Caco-2 (cell line): Measurements from ENCODE around the gene CSRP1. TPM values are rescaled to one million over a fixed set of nuclear protein-coding genes. Genes with fewer than 3 reads are reported as not detected.
A peak's percentile ranks its signal among the peaks of the same experiment; 100 is the strongest.
"Not testable (repeated sequence)": the region's sequence is repeated elsewhere in the genome, so short reads cannot be mapped to it uniquely, and the experiment has no call there.

ENCODE experiments used
- BruUV-seq: library from RNA; stranded (reverse); fragments of 400-500 nt; replicated peaks from 2 replicates; lab custom pipeline; 2021; lab: Mats Ljungman, UMichigan
- CTCF ChIA-PET: fragments of 300-600 bp; sonication (Branson Sonifier 250); formaldehyde crosslinking; loops from one replicate; lab custom pipeline; 2022; ENCODE audit warnings: antibody characterized with exemption; lab: Charles Lee
- POLR2A ChIA-PET: fragments of 300-600 bp; sonication (Branson Sonifier 250); formaldehyde crosslinking; loops from one replicate; lab custom pipeline; 2022; ENCODE audit warnings: antibody characterized with exemption; lab: Charles Lee
- DNase-seq, 2 experiments: peaks; one replicate each; pipeline versions ENCODE4 v3.0.0 to v3.0.0-alpha.2; 2020 to 2022
- H3K27me3 ChIP-seq: replicated peaks from 2 replicates; pipeline ENCODE4 v1.6.0; 2011; ENCODE audit warnings: low read length; ENCODE audit not compliant: control insufficient read depth, insufficient read depth
- H3K36me3 ChIP-seq: 2 replicates; pipeline ENCODE4 v1.5.1; 2011; ENCODE audit warnings: low read length; ENCODE audit not compliant: control insufficient read depth, insufficient read depth
- H3K4me1 ChIP-seq: fragments of 250-450 bp; sonication (Bioruptor Pico); 2 replicates; pipeline ENCODE4 v1.5.1; 2020; ENCODE audit warnings: mild to moderate bottlenecking
- H3K4me3 ChIP-seq: 2 replicates; pipeline ENCODE4 v1.5.1; 2011; ENCODE audit warnings: low read depth, mild to moderate bottlenecking, control low read depth, low read length
- H3K9me3 ChIP-seq: fragments of 250-450 bp; sonication (Bioruptor Pico); 2 replicates; pipeline ENCODE4 v1.5.1; 2020; ENCODE audit warnings: mild to moderate bottlenecking, moderate library complexity
- H3K27ac Mint-ChIP-seq: one replicate; pipeline ENCODE4 v1.8.0; 2022; ENCODE audit warnings: mixed read lengths; ENCODE audit not compliant: unreplicated experiment
- H3K27me3 Mint-ChIP-seq: one replicate; pipeline ENCODE4 v1.8.0; 2022; ENCODE audit warnings: mixed read lengths; ENCODE audit not compliant: insufficient read depth, unreplicated experiment
- H3K36me3 Mint-ChIP-seq: one replicate; pipeline ENCODE4 v1.8.0; 2022; ENCODE audit warnings: mild to moderate bottlenecking, mixed read lengths; ENCODE audit not compliant: insufficient read depth, unreplicated experiment
- H3K4me1 Mint-ChIP-seq: one replicate; pipeline ENCODE4 v1.8.0; 2022; ENCODE audit warnings: low read depth, mixed read lengths; ENCODE audit not compliant: unreplicated experiment
- H3K4me3 Mint-ChIP-seq: one replicate; pipeline ENCODE4 v1.8.0; 2022; ENCODE audit warnings: mild to moderate bottlenecking, moderate library complexity, mixed read lengths; ENCODE audit not compliant: unreplicated experiment
- H3K9me3 Mint-ChIP-seq: one replicate; pipeline ENCODE4 v1.8.0; 2022; ENCODE audit warnings: mixed read lengths; ENCODE audit not compliant: unreplicated experiment
- CTCF ChIP-seq, 2 experiments: fragments of 200-600 bp in 1 of 2; IDR thresholded peaks; 1 replicate in 1 of 2; 2 replicates in 1 of 2; pipeline versions ENCODE4 v1.5.1 to v1.8.0; 2011 to 2022; ENCODE audit warnings: antibody characterized with exemption in 1 of 2, control low read depth in 1 of 2, inconsistent platforms in 1 of 2, low read depth in 1 of 2, low read length in 1 of 2, mild to moderate bottlenecking in 1 of 2, moderate library complexity in 1 of 2; ENCODE audit not compliant: insufficient read depth in 1 of 2, severe bottlenecking in 1 of 2, unreplicated experiment in 1 of 2
- intact Hi-C: fragments of 100-400 bp; cut with micrococcal nuclease; formaldehyde crosslinking; loops from one replicate; pipeline ENCODE4 v1.10.0; 2022; ENCODE audit not compliant: unreplicated experiment
- total RNA-seq: library from RNA; stranded (reverse); gene quantifications from 2 replicates; pipeline ENCODE4 v1.2.3, GENCODE V29; 2022

CSRP1 gene
- total RNA-seq, 1 experiment from 2014 or later = 60.0 TPM

GRCh38 chr1:201528631-201529252 is 21.8 kb upstream of the CSRP1 start:
- BruUV-seq = no TSS peak
- H3K27me3 ChIP-seq = no peaks in the 10 kb centered on the region
- DNase-seq = no peak
- H3K4me1 Mint-ChIP-seq = no peaks in the 10 kb centered on the region
- H3K36me3 ChIP-seq = no peaks in the 10 kb centered on the region
- H3K4me3 ChIP-seq = no peak overlapping the region
- intact Hi-C loops = no loop called here
- H3K36me3 Mint-ChIP-seq = no peaks in the 10 kb centered on the region
- H3K27ac Mint-ChIP-seq = peak overlapping the region; percentile 14
- CTCF ChIA-PET = no interaction called here
- peaks cover 4% of the 10 kb centered on the region; the same call in 1 of the 2 replicates for H3K4me1 ChIP-seq
- peaks cover 11% of the 10 kb centered on the region; the same call in 1 of the 2 replicates for H3K9me3 ChIP-seq
- no peaks in the 10 kb centered on the region for H3K27me3 Mint-ChIP-seq
- H3K9me3 Mint-ChIP-seq = no peaks in the 10 kb centered on the region
- POLR2A ChIA-PET = no interaction called here
- TF ChIP-seq CTCF (IDR thresholded peaks at IDR 0.05; ENCODE audit: insufficient read depth in 1 of 2, low read depth in 1 of 2, low read length in 1 of 2, severe bottlenecking in 1 of 2, unreplicated experiment in 1 of 2) = no peak
- H3K4me3 Mint-ChIP-seq = no peak overlapping the region

- POLR2A ChIA-PET = no interaction called here
Observed at GRCh38 chr1:201527879-201528278, 21.0 kb upstream of the CSRP1 start.

GRCh38 chr1:201525193-201525778 is 18.4 kb upstream of the CSRP1 start:
- H3K27ac Mint-ChIP-seq = no peak overlapping the region
- no peak for DNase-seq
- no peaks in the 10 kb centered on the region for H3K27me3 ChIP-seq
- no peak overlapping the region for H3K4me3 ChIP-seq
- no peak overlapping the region for H3K4me3 Mint-ChIP-seq
- no peaks in the 10 kb centered on the region for H3K27me3 Mint-ChIP-seq
- peaks cover 4% of the 10 kb centered on the region; the same call in 1 of the 2 replicates for H3K4me1 ChIP-seq
- no peaks in the 10 kb centered on the region for H3K36me3 ChIP-seq
- intact Hi-C loops = no loop called here
- no TSS peak for BruUV-seq
- CTCF ChIA-PET = interaction anchor here (0.6 to 1.4 kb wide), 2 partner anchors 12 to 1267 kb away, joined by 3 to 5 read pairs; no protein-coding TSS in a partner anchor
- no peaks in the 10 kb centered on the region for H3K9me3 Mint-ChIP-seq
- POLR2A ChIA-PET = no interaction called here
- no peak for TF ChIP-seq CTCF (IDR thresholded peaks at IDR 0.05; ENCODE audit: insufficient read depth in 1 of 2, low read depth in 1 of 2, low read length in 1 of 2, severe bottlenecking in 1 of 2, unreplicated experiment in 1 of 2)
- H3K36me3 Mint-ChIP-seq = no peaks in the 10 kb centered on the region
- peaks cover 11% of the 10 kb centered on the region; the same call in 1 of the 2 replicates for H3K9me3 ChIP-seq
- peaks cover 9% of the 10 kb centered on the region for H3K4me1 Mint-ChIP-seq

More at GRCh38 chr1:201527879-201528278, 21.0 kb upstream of the CSRP1 start:
- CTCF ChIA-PET = no interaction called here
- H3K4me3 Mint-ChIP-seq = no peak overlapping the region
- no peak overlapping the region for H3K4me3 ChIP-seq
- H3K4me1 ChIP-seq = peaks cover 4% of the 10 kb centered on the region; the same call in 1 of the 2 replicates
- intact Hi-C loops = no loop called here
- no peaks in the 10 kb centered on the region for H3K36me3 Mint-ChIP-seq
- no peaks in the 10 kb centered on the region for H3K4me1 Mint-ChIP-seq
- H3K36me3 ChIP-seq = no peaks in the 10 kb centered on the region
- H3K9me3 Mint-ChIP-seq = no peaks in the 10 kb centered on the region
- no peak for TF ChIP-seq CTCF (IDR thresholded peaks at IDR 0.05; ENCODE audit: insufficient read depth in 1 of 2, low read depth in 1 of 2, low read length in 1 of 2, severe bottlenecking in 1 of 2, unreplicated experiment in 1 of 2)
- no TSS peak for BruUV-seq
- H3K27me3 ChIP-seq = no peaks in the 10 kb centered on the region
- H3K9me3 ChIP-seq = peaks cover 11% of the 10 kb centered on the region; the same call in 1 of the 2 replicates
- no peaks in the 10 kb centered on the region for H3K27me3 Mint-ChIP-seq
- DNase-seq = no peak
- no peak overlapping the region for H3K27ac Mint-ChIP-seq

- H3K27me3 ChIP-seq, H3K9me3 Mint-ChIP-seq, H3K4me3 ChIP-seq, H3K9me3 ChIP-seq, intact Hi-C loops, BruUV-seq, POLR2A ChIA-PET, CTCF ChIA-PET, DNase-seq, H3K4me3 Mint-ChIP-seq, H3K36me3 Mint-ChIP-seq, H3K27ac Mint-ChIP-seq, H3K36me3 ChIP-seq, H3K27me3 Mint-ChIP-seq: not testable (repeated sequence)
- H3K4me1 ChIP-seq = peaks cover 38% of the 10 kb centered on the region
- peaks cover 37% of the 10 kb centered on the region for H3K4me1 Mint-ChIP-seq
Observed at GRCh38 chr1:201520046-201520575, 13.2 kb upstream of the CSRP1 start.
